GM12878 (cell line): Measurements from ENCODE around the gene DIPK2A. TPM values are rescaled to one million over a fixed set of nuclear protein-coding genes. Genes with fewer than 3 reads are reported as not detected.

Experiments
- ATAC-seq: fragments of 200-7000 bp; cut with Tn5 transposase; 3 replicates; pipeline ENCODE4 v1.9.1; 2020; ENCODE audit warnings: mild to moderate bottlenecking, moderate library complexity
- BruUV-seq: library from RNA; stranded (reverse); fragments of 400-500 nt; replicated peaks from 2 replicates; lab custom pipeline; 2021; lab: Mats Ljungman, UMichigan
- CTCF ChIA-PET: fragments of 300-600 bp; sonication (Branson Sonifier 250); formaldehyde crosslinking; extraction: SDS; loops from one replicate; lab custom pipeline; 2021; ENCODE audit warnings: inconsistent platforms; lab: Yijun Ruan, JAX
- POLR2A ChIA-PET: fragments of 350-600 bp; formaldehyde crosslinking; extraction: SDS; loops from one replicate; lab custom pipeline; 2021; ENCODE audit warnings: inconsistent platforms; lab: Charles Lee
- RAD21 ChIA-PET: fragments of 300-600 bp; sonication (Branson Sonifier 250); formaldehyde crosslinking; loops from one replicate; lab custom pipeline; 2023; ENCODE audit warnings: antibody characterized with exemption; ENCODE audit not compliant: unreplicated experiment; lab: Charles Lee
- SMC1A ChIA-PET: fragments of 300-600 bp; sonication (Branson Sonifier 250); formaldehyde crosslinking; loops from one replicate; lab custom pipeline; 2023; ENCODE audit not compliant: unreplicated experiment, uncharacterized antibody; lab: Charles Lee
- DNase-seq: peaks from one replicate; pipeline ENCODE4 v3.0.0-alpha.2; 2011; ENCODE audit warnings: low read depth, low spot score
- FAIRE-seq: peaks from 3 replicates; lab custom pipeline; 2011; peaks lifted over from hg19 to GRCh38; lab: Jason Lieb, UNC
- H2AFZ ChIP-seq: 2 replicates; pipeline ENCODE4 v1.6.0; 2011; ENCODE audit warnings: low read depth, low read length, control low read depth; ENCODE audit not compliant: control insufficient read depth
- H3K27ac ChIP-seq: 2 replicates; pipeline ENCODE4 v1.5.1; 2011; ENCODE audit warnings: control low read depth; ENCODE audit not compliant: control insufficient read depth, insufficient read depth
- H3K27me3 ChIP-seq, 2 experiments: replicated peaks in 1 of 2; 2 replicates each; pipeline versions ENCODE4 v1.6.0 to v1.6.1; 2011; ENCODE audit warnings: low read length in 1 of 2; ENCODE audit not compliant: control insufficient read depth in 2 of 2, insufficient read depth in 2 of 2
- H3K36me3 ChIP-seq, 2 experiments: 2 replicates each; pipeline ENCODE4 v1.5.1; 2011; ENCODE audit warnings: low read length in 1 of 2; ENCODE audit not compliant: control insufficient read depth in 2 of 2, insufficient read depth in 2 of 2
- H3K4me1 ChIP-seq: 2 replicates; pipeline ENCODE4 v1.6.1; 2011; ENCODE audit warnings: mild to moderate bottlenecking, low read length, moderate library complexity, mixed read lengths; ENCODE audit not compliant: control insufficient read depth, insufficient read depth
- H3K4me2 ChIP-seq: 2 replicates; pipeline ENCODE4 v1.6.0; 2011; ENCODE audit warnings: control low read depth; ENCODE audit not compliant: control insufficient read depth, insufficient read depth
- H3K4me3 ChIP-seq: fragments of 200-600 bp; sonication (generic); 2 replicates; pipeline ENCODE4 v1.5.1; 2016
- H3K79me2 ChIP-seq: 2 replicates; pipeline ENCODE4 v1.6.0; 2011; ENCODE audit warnings: low read length; ENCODE audit not compliant: control insufficient read depth, insufficient read depth
- H3K9ac ChIP-seq: 2 replicates; pipeline ENCODE4 v1.8.0; 2011; ENCODE audit warnings: low read length, control low read depth, mixed read lengths; ENCODE audit not compliant: control insufficient read depth, insufficient read depth
- H3K9me3 ChIP-seq: replicated peaks from 3 replicates; pipeline ENCODE4 v1.5.1; 2011; ENCODE audit warnings: mild to moderate bottlenecking, low read length; ENCODE audit not compliant: control insufficient read depth, insufficient read depth
- H4K20me1 ChIP-seq: 2 replicates; pipeline ENCODE4 v1.6.0; 2011; ENCODE audit not compliant: control insufficient read depth, insufficient read depth
- IRF4 ChIP-seq: IDR thresholded peaks from 2 replicates; pipeline ENCODE4 v1.6.1; 2011; ENCODE audit warnings: low read depth, low read length
- MEF2A ChIP-seq: IDR thresholded peaks from 2 replicates; pipeline ENCODE4 v1.6.1; 2011; ENCODE audit warnings: low read depth, mild to moderate bottlenecking, low read length, moderate library complexity; ENCODE audit not compliant: insufficient read depth
- NFIC ChIP-seq: IDR thresholded peaks from 2 replicates; pipeline ENCODE4 v1.6.1; 2012; ENCODE audit warnings: low read depth, mild to moderate bottlenecking, inconsistent platforms, low read length, moderate library complexity
- NR2C2 ChIP-seq: IDR thresholded peaks from 2 replicates; pipeline ENCODE4 v1.6.1; 2011; ENCODE audit warnings: borderline replicate concordance, low read depth; ENCODE audit not compliant: control insufficient read depth, insufficient read length
- PAX5 ChIP-seq: IDR thresholded peaks from 2 replicates; pipeline ENCODE4 v1.6.1; 2011; ENCODE audit warnings: low read depth, low read length, borderline replicate concordance
- STAT3 ChIP-seq: IDR thresholded peaks from 2 replicates; pipeline ENCODE4 v1.6.1; 2011; ENCODE audit warnings: low read depth, low read length, improper control_type of control experiment
- ZBTB33 ChIP-seq: fragments of 450-650 bp; IDR thresholded peaks from 2 replicates; pipeline ENCODE4 v1.6.1; 2017; ENCODE audit warnings: mild to moderate bottlenecking
- WGBS: methylation state at CpG from one replicate; pipeline ENCODE4 v1.1.6; 2016; ENCODE audit warnings: low lambda C conversion rate; ENCODE audit not compliant: insufficient replicate concordance, insufficient coverage; ENCODE audit errors: missing lambda C conversion rate; 5-methylcytosine and 5-hydroxymethylcytosine counted together
- in situ Hi-C: fragments of 300-500 bp; cut with MboI; formaldehyde crosslinking; loops from 9 replicates; pipeline ENCODE4 v1.14.3; 2018; ENCODE audit warnings: mixed read lengths
- intact Hi-C: fragments of 100-400 bp; cut with micrococcal nuclease; formaldehyde crosslinking; loops from one replicate; pipeline ENCODE4 v1.14.2; 2022; ENCODE audit not compliant: unreplicated experiment
- polyA plus RNA-seq, 11 experiments: library from polyadenylated mRNA; depleted of rRNA in 4 of 11; unstranded in 6 of 11; stranded (reverse) in 5 of 11; fragments of >200 nt; fragmentation: Nextera tagmentation in 4 of 11; fragmentation: Illumina TruSeq in 1 of 11; extraction: Ambion mirVana in 4 of 11; extraction: Trizol in 1 of 11; gene quantifications; 1 replicate in 1 of 11; 2 replicates in 10 of 11; pipeline versions ENCODE4 v1.2.1 to v1.2.3, GENCODE V29; 2011 to 2016; ENCODE audit warnings: inconsistent platforms in 2 of 11, missing spikeins in 2 of 11, low read depth in 1 of 11
- total RNA-seq, 4 experiments: library from RNA; depleted of rRNA in 3 of 4; stranded (reverse); fragments of >200 nt in 3 of 4; fragmentation: Illumina TruSeq in 1 of 4; extraction: Trizol in 1 of 4; gene quantifications; 2 replicates each; pipeline versions ENCODE4 v1.2.1 to v1.2.3, GENCODE V29; 2013 to 2021
- TF ChIP-seq, protein P1 (sequence below): fragments of 450-650 bp; IDR thresholded peaks from 2 replicates; pipeline ENCODE4 v1.6.1; 2018; ENCODE audit warnings: mild to moderate bottlenecking, low read depth, moderate library complexity; ENCODE audit not compliant: partially characterized antibody
- TF ChIP-seq, protein P2 (sequence below): fragments of 450-650 bp; IDR thresholded peaks from 2 replicates; pipeline ENCODE4 v1.6.1; 2016; ENCODE audit warnings: mild to moderate bottlenecking

DIPK2A gene
- total and polyA plus RNA-seq, 10 of the 15 experiments (the other 5 are each of a cell fraction or from before 2014, with no cell fraction given): 4.6 to 36.4 (median 15.0) TPM

DNA sequence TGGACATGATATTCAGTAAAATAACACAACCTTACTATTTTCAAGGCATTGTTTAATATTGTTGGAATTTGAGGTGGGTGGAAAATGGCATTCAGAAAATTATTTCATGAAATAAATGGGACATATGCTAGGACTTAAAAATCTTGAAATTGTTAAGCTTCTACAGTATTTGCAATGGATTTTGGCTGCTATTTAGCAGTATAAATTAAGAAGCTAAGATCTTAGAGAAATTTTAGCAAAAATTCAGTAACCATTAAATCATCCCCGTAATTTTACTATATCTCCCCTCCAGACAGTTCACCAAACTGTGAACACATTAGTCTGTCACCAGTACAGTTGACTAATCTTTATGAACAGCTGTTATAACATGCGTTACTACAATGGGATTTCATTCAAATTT lies 8.2 kb downstream of the DIPK2A start:
- Histone ChIP-seq H3K9me3 (peaks cover 10% of the 10 kb centered on the region), H3K4me1 (no peaks in the 10 kb centered on the region), H3K9ac (no peak overlapping the region), H3K36me3 (0 out of 4 replicates have a peak, but pooled peaks cover 0 to 2% of the 10 kb centered on the region in 2 experiments), H3K4me3 (no peak overlapping the region), H3K4me2 (peak overlapping the region; percentile 33; the same call in 1 of the 2 replicates), H3K79me2 (peaks cover 89% of the 10 kb centered on the region), H3K27ac (no peak overlapping the region), H3K27me3 (no peaks in the 10 kb centered on the region), H2AFZ (no peak overlapping the region), H4K20me1 (no peaks in the 10 kb centered on the region)
- TF ChIP-seq PAX5: no peak
- TF ChIP-seq, protein P1, sequence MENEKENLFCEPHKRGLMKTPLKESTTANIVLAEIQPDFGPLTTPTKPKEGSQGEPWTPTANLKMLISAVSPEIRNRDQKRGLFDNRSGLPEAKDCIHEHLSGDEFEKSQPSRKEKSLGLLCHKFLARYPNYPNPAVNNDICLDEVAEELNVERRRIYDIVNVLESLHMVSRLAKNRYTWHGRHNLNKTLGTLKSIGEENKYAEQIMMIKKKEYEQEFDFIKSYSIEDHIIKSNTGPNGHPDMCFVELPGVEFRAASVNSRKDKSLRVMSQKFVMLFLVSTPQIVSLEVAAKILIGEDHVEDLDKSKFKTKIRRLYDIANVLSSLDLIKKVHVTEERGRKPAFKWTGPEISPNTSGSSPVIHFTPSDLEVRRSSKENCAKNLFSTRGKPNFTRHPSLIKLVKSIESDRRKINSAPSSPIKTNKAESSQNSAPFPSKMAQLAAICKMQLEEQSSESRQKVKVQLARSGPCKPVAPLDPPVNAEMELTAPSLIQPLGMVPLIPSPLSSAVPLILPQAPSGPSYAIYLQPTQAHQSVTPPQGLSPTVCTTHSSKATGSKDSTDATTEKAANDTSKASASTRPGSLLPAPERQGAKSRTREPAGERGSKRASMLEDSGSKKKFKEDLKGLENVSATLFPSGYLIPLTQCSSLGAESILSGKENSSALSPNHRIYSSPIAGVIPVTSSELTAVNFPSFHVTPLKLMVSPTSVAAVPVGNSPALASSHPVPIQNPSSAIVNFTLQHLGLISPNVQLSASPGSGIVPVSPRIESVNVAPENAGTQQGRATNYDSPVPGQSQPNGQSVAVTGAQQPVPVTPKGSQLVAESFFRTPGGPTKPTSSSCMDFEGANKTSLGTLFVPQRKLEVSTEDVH: no peak
- no peak for TF ChIP-seq ZBTB33
- TF ChIP-seq NFIC: no peak
- no peak for TF ChIP-seq NR2C2
- TF ChIP-seq IRF4: no peak
- no peak for TF ChIP-seq STAT3
- TF ChIP-seq, protein P2, sequence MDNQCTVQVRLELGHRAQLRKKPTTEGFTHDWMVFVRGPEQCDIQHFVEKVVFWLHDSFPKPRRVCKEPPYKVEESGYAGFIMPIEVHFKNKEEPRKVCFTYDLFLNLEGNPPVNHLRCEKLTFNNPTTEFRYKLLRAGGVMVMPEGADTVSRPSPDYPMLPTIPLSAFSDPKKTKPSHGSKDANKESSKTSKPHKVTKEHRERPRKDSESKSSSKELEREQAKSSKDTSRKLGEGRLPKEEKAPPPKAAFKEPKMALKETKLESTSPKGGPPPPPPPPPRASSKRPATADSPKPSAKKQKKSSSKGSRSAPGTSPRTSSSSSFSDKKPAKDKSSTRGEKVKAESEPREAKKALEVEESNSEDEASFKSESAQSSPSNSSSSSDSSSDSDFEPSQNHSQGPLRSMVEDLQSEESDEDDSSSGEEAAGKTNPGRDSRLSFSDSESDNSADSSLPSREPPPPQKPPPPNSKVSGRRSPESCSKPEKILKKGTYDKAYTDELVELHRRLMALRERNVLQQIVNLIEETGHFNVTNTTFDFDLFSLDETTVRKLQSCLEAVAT: no peak
- no peak for TF ChIP-seq MEF2A
- intact Hi-C loops (loop anchor here (10.0 kb wide), 2 partner anchors 515 to 605 kb away; no protein-coding TSS in a partner anchor), in situ Hi-C loops (loop anchor here (5.0 to 10.0 kb wide), 2 partner anchors 147 to 455 kb away; no protein-coding TSS in a partner anchor)
- WGBS: 96% methylated on average over 2 of the region's 2 CpGs
- ChIA-PET SMC1A (interaction anchor here (1.2 to 1.3 kb wide), 2 partner anchors 8 to 10 kb away, joined by 3 read pairs; partner anchors contain the start of gene DIPK2A), RAD21 (interaction anchor here (1.4 kb wide), 1 partner anchor 8 kb away, joined by 5 read pairs; the partner anchor contains the start of gene DIPK2A), POLR2A (interaction anchor here (0.9 kb wide), 1 partner anchor 9 kb away, joined by 5 read pairs; the partner anchor contains the start of gene DIPK2A), CTCF (no interaction called here)
- ATAC-seq (no peak), FAIRE-seq (no peak), DNase-seq (no peak)
- BruUV-seq: no TSS peak
